GM12864 (cell line): ENCODE data around the gene SARNP.

Experiments
- DNase-seq: peaks from one replicate; pipeline ENCODE4 v3.0.0-alpha.2; 2011; ENCODE audit warnings: low read depth
- H3K4me3 ChIP-seq: 2 replicates; pipeline ENCODE4 v1.5.1; 2011; ENCODE audit warnings: mild to moderate bottlenecking, low read depth, low read length, control low read depth
- CTCF ChIP-seq: IDR thresholded peaks from 2 replicates; pipeline ENCODE4 v1.5.1; 2011; ENCODE audit warnings: low read depth, mild to moderate bottlenecking, moderate library complexity, low read length, control low read depth, inconsistent platforms; ENCODE audit errors: missing control alignments

SARNP gene

GRCh38 chr12:55850893-55851292 is 33.4 kb upstream of the SARNP start:
- no peak for TF ChIP-seq CTCF
- DNase-seq, result no peak
- H3K4me3 ChIP-seq, result no peak overlapping the region

- TF ChIP-seq CTCF, result no peak
- DNase-seq, result no peak
- no peak overlapping the region for H3K4me3 ChIP-seq
Observed at GRCh38 chr12:55850401-55850800, 32.9 kb upstream of the SARNP start.

DNA sequence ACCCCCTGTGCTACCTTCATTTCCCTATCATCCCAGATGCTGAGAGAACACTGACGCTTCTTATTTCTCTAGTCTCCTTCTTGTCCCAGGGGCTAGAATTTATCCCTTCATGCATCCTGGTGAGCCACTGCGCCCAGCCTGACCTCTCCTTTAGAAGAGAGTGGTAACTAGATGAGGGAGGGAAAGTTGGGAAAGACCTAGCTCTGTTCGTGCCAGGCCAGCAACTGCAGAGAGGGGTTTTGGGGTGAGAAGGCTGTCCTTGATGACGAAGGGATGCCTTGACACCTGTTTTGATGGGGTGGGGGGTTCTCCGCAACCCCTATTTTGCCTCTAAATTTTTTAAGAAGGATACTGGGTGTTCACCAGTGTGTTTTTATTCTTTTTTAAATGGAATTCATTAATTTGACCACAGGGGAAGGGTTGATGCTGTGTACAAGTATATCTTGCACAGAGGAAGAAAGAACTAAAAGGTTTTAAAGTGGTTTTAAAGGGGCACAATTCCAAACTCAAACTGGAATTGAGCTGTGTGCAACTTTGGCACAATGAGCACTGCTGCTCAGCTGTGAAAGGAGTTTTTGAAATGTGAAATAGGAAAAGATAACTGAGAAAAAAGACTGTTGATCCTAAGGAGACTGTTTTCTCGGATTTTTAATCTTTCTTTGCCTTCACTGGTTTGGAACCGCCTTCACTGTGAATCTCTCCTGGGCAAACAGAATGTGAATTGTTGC is 32.3 kb upstream of the SARNP start:
- DNase-seq, result no peak
- TF ChIP-seq CTCF, result no peak
- H3K4me3 ChIP-seq, result no peak overlapping the region

GRCh38 chr12:55847603-55848291 is 30.2 kb upstream of the SARNP start:
- no peak for DNase-seq
- H3K4me3 ChIP-seq, result no peak overlapping the region
- TF ChIP-seq CTCF, result no peak

DNA sequence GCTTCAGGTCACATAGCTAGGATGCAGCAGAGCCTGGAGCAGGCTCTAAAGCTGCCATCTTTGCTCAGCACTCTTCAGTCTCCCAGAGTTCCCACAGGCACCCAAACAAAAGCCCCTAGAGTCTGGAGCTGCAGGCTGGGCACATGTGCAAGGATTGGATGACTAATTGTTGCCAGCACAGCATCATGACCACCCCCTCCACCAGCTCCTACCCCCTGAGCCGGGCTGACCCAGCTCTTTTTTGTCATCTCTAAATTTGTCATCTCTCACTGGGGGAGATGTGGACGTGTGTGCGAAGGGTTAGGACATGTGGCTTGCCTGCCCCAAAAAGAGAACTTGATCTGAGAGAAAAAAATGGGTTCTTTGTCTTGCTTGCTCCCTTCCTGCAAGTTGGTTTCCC is 29.5 kb upstream of the SARNP start:
- DNase-seq, result no peak
- H3K4me3 ChIP-seq, result no peak overlapping the region
- no peak for TF ChIP-seq CTCF

GRCh38 chr12:55845785-55846496 is 28.4 kb upstream of the SARNP start:
- no peak for TF ChIP-seq CTCF
- H3K4me3 ChIP-seq, result no peak overlapping the region
- no peak for DNase-seq
